Activated CD4-positive, alpha-beta T cell treated with anti-CD3 and anti-CD28 coated beads for 1 hour (primary cell): Measurements from ENCODE around the gene BCAR1.
"Not testable (repeated sequence)": the region's sequence is repeated elsewhere in the genome, so short reads cannot be mapped to it uniquely, and the experiment has no call there.

Source experiments
- DNase-seq: peaks from one replicate; pipeline ENCODE4 v3.0.0-alpha.2; 2020

BCAR1 gene

DNA sequence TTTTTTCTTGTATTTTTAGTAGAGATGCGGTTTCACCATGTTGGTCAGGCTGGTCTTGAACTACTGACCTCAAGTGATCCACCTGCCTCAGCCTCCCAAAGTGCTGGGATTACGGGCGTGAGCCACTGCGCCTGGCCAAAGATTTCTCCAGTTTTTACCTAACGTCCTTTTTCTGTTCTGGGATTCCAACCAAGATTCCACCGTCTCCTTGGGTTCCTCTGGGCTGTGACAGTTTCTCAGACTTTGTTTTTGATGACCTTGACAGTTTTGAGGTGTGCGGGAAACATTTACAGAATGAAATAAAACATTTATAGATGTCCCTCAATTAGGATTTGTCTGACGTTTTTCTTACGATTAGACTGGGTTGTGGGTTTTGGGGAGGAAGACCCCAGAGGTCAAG lies 17.9 kb upstream of the BCAR1 start:
- not testable (repeated sequence) for DNase-seq

DNA sequence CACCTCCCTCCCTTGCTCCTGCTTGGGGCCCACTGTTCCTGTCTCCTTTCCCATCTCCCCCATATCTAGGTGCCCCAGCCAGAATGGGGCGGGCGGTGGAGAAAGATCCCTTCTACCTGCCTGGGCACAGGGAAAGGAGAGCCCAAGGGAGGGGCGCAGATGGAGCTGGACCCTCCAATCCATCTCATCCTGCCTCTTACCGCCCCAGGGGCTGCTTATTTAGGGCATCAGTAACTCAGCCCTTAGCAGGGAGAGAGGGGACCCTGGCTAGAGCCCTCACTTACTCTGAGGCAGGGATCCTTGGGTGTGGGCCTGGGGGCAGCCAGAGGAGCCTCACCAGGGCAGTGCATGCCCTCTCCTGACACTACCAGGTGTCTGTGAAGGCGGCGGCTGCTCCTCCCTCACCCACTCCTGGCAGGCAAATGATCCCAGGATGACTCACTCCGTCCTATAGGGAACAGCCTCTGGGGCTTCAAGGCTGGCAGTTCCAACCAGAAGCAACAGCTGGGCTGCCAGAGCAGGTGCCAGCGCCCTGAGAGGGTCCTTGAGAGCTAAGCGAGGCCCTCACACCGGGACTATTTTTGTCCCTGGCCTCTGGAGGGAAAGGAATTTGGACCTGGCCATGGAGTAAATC lies 16.3 kb upstream of the BCAR1 start:
- no peak for DNase-seq

DNA sequence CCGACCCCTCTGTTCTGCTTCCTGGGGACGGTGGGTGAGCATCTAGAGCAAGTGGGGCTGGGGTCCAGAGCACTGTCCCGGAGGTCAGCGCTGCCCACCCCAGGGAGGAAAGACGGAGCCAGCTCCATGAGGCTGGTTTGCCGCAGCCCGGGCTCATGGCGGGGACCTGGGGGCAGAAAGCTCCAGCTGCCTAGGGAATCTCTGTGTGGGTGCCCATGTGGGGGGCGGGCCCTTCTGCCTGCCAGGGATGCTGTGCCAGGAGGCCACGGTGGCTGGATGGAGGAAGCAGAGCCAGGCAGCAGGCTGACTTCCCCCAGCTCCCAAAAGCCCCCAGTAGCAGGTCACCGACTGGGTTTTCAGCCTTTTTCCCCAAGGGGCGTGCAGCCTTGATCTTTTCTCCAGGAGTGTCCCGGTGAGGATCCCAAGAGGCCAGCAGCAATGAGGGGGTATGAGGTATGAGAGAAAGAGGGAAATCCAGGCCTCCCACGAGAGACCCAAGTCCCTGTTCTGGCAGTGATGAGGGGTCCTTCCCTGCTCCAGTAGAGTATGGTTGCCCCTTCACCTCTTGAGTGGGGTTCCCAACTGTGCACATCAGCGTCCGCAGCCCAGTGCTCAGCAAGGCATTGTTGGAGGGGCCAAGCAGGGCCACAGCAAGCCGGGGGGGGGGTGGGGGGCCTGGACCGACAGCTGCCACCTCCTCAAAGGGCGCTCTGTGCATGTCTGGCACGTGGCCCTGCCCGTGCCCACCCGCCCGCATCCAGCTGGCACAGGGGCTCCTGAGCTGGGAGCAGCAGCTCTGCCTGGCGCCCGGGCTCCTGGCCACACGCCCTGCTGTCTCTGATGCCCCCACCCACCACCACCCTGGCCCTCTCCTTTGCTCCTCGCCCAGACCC lies 15.6 kb upstream of the BCAR1 start:
- DNase-seq = no peak

DNA sequence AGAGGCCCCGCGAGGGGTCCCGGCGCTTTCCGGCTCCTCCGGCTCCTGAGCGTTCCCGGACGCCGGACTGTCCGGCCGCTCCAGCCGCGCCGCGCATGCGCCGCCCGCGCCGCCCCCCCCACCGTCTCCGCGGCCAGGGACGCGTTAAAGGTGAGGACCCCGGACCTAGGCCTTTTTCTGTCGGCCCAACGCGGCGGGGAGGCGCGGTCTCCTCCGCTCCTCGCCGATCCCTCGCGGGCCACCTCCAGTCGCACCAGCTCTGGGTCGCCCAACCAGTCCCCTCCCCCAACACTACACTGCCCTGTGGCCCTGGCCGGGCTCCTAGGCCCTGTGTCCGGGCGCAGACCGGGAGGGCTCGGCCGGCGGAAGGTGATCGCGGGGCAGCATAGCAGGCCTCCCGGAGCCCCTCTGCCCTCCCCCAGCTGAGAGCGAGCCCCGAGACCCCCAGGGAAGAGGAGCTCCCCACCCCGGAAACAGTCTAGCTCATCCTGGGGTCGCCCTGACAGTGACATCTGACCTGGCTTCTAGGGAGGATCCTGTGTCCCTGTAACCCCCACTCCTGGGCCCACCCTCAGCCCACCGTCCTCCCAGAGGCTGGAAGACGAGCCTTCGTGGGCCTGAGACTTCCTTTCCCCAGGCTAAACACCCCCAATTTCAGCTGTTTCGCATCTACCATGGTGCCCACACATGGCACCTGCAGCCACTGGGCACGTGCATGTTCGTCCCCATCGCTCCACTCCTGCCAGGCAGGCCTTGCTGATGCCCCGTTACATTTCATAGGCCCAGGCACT lies 14.7 kb upstream of the BCAR1 start:
- DNase-seq = no peak

DNA sequence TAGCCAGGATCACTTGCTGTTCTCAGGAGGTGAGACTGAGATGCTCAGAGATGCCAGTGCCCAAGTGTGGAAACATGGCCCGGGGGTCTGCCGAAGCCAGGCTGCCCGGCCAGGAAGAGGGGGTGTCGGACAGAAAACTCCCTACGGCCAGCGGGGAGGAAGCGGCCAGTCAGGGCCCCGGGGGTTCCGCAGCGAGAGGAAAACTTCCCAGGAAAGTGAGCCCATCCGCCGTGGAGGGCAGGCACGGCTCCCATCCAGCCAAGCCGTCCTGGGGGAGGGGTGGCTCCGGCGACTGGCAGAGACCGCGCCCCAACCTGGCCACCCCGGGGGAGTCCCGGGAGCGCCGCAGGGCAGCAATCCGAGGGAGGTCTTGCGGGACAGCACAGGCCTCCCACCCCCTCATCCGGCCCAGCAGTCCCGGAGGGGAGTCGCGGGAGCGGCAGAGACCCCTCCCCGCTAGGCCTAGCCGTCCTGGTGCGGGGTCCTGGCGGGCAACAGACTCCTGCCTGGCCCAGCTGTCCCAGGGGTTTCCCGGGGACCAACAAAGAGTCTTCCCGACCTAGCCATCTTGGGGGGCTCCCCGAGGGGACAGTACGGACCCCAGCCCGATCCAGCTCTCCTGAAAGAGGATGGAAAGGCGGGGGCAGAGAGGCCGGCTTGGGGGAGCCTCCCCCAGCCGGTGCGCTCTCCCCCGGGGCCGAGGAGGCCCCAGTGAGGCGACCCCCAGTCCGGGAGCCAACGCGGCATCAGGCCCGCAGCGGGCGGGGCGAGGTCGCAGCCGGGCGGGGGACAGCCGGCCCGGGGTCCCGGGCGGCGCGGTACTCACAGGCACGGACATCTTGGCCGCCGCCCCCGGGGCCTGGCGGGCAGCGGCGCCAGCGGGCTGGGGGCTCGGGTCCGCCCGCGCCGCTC lies 13.8 kb upstream of the BCAR1 start:
- no peak for DNase-seq

DNA sequence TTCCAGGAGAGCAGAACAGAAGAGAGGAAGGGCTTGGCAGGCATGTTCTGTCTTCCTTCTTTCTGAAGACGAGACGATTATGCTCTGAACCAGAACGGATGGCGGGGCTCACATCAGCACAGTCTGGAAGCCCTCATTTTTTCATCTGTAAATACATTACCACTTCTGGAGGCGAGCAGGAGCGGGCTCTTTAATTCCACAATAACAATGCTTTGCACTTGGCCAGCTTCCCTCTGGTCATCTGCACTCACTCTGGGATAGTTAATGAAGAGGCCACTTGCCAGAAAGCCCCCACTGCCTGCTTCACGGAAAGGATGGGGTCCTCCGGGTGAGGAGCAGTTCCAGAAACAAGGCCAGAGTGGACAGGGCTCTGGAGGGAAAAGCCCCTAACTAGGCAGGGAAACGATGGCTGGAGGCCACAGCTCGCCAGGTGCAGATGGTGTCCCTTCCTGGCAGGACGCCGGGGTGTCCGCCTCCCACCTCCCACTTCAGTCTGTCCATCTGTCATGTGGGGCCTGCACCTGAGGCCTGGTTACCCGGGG lies 13.1 kb upstream of the BCAR1 start:
- DNase-seq = no peak

DNA sequence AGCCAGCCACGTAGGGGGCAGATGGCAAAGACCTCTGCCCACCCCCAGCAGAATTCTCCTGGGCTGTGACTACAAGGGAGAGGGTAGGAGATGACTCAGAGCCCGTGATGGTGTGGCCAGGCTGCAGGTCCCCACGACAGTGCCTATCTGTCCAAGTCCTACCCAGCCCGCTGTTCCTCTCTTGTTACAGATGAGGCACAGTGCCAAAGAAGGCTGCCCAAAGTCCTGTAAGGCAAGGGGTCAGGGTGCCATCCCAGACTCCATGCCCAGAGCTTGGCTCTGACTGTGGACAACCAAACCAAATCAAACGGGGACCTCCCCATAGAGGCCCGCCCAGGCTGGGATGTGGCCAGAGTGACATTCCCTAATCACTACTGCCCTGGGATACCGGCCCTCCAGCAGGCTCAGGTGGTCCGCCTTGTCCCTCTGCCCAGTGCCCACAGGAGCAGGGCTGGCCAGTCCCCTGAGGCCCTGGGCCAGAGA lies 12.6 kb upstream of the BCAR1 start:
- DNase-seq = no peak

DNA sequence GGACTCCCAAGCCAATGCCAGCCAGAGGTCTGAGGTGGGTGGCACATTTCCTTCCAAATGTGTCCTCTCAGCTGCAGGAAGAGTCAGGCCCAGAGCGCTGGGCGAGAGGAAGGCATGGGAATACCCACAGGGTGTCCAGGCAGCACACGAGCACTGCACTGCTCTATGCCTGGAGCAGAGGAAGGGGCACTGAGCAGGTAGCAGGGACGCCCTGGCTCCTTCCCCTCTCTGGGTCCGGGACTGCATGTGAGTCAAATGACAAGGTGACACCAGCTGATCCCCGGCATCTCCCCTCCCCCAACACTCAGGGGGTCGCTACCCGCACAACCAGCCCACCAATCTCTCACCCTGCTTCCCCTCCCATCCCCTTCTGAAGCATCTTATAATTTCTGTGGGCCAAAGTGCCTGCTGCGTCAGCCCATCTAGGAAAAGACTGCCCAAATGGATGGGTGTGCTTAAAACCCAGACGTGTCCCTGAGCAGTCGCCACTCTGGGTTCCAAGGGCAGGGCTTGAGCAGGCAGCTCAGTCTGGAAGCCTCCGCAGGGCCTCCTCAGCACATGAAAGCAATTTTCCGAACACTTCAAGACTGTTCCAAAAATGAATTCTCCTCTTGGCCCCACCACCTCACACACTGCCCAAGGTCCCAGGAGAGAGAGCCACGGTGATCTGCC lies 12.0 kb upstream of the BCAR1 start:
- no peak for DNase-seq

DNA sequence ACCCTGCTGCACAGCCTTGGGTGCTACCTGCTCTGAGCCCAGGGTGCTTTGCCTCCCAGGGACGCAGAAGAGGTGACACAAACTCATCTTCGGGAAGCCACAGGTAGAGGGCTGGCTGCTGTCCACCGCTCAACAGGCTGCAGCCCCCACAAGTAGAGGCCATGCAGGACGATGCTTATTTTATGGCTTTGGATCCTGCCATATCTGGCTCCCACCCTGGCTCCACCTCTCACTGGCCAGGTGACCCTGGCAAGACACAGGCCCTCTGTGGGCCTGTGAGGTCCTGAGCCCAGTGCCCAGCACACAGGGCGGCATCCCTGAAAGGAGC lies 11.3 kb upstream of the BCAR1 start:
- DNase-seq = no peak

DNA sequence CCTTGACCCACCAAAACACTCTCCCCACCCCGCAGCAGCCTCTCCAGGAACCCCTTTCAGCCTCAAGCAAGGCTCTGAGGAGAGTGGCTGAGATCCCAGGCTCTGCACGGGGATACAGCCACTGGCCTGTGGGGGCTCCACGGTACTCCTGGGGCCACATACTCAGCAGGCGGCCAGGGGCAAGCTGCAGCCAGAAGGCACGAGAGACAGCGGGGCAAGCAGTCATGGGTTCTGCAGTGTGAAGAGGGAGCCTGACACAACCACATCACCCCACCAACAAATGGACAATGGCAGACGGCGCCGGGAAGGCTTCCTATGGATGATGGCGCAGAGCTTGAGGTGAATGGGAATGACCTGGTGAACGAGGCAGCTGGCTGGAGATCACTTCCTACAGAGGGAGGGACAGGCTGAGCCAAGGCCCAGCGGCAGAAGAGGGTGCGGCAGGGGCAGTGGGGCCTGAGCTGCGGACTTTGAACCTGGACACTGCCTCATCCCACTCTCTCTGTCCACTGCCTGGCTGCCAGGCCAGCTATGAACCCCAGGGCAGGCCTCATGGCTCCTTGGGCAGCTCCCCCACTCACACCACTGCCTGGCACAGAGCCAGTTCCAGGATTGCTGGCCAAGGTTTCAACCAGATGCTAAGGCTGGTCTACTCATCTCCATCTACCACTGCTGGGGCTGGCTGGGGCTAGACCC lies 10.8 kb upstream of the BCAR1 start:
- no peak for DNase-seq

DNA sequence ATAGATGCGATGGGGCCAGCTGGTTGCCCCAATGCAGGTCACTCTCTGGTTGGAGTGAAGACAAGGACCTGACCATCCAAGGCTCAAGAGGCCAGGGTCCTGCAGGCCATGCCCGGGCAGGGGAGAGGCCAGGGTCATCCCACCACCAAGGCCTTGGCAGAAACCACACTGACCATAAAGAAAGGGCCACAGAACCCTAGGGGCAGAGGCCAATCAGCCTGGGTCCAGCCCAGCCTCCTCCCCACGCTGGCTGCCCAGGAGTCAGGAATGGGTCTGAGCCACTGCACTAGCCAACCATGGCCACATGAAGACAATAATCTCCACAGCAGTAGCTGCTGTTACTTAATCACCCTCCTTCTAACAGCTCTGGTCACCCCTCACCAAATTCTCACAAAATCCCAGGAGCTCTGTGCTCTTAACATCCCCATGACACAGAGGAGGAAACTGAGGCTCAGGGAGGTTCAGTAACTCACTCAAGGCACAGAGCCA lies 10.2 kb upstream of the BCAR1 start:
- DNase-seq = no peak

DNA sequence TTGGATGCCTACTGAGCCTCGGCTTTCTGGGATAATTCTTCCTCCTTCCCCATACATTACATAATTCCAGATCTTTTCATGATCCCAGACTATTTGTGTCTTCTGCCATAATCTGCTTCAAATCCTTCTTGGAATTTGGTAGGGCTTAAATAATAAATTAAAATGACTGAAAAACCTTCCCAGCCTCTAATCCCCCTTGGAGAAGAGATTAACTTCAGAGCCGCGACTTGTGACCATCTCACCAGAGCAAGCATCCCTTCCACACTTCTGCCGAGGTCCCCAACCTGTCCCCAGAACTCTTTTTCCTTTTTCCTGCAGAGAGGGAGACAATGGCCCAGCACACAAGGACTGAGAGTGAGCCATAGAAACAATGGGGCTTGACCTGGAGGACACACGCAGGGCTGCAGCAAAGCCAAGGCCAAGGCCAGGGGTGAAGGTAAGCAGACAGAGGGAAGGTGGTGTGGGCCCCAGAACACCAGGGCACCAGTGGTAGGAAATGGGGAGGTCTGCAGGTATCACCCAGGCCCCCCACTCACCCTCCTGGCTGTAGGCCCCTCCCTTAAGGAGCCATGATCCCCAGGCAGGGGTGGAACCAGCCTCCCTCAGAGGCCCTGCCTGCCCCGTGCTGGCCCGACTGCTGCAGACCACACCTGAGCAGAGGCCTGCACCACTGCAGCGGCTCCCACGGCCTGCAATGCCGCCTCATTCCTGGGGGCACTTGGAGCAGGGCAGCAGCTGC lies 9.6 kb upstream of the BCAR1 start:
- DNase-seq = no peak

DNA sequence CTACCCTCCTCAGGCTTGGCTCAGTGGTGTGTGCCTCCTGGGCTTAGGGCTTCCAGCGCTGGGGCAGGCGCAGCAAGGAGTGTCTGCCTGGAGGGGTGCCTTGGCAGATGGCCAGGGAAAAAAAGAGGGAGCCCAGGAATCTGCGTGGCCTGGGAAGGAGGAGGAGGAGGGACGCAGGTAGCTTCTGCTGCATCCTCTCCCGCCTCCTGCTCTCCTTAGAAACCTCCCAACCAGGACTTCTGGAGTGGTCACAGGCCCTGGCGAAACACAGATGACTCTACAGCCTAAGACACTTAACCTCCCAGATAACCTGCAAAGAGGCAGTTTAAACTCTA lies 7.3 kb upstream of the BCAR1 start:
- DNase-seq = no peak

DNA sequence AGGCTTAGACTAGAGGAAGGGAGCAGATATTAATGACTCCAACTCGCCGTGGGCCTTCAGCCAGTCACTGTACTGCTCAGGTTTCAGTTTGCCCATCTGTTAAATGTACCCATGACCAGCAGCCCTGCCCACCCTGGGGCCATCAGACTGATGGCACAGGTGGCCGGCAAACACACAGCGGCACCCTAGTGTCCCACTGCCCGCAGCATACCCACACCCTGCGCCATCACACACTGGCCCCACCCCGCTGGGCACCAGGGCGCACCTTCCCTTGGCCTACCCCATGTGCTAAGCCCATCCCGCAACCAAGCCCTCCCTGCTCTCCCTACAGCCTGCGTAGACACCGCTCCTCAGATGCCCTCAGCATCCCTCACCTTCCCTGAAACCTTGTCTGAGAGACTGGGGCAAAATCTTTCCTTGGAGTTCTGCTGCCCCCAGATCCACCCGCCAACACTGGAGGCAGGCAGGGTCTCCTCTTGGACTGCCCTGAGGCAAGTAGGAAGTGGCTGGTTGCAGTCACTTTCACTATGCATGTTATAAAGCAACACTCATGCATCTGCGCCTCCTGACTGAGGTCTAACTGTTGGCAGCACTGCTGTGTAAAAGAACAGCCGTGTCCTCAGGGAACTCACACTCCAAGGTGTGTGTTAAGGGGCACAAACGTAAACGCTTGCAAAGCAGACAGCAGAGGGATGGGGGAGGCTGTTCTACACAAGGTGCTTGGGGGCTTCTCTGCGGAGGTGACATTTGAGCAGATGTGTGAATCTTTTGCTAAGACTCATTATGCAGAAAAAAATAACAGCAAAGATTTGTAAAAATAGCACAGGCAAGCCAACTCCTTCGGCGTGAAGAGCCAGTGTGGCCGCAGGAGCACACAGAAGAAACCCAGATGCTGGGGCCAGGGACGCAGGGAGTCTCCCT lies 6.7 kb upstream of the BCAR1 start:
- no peak for DNase-seq

DNA sequence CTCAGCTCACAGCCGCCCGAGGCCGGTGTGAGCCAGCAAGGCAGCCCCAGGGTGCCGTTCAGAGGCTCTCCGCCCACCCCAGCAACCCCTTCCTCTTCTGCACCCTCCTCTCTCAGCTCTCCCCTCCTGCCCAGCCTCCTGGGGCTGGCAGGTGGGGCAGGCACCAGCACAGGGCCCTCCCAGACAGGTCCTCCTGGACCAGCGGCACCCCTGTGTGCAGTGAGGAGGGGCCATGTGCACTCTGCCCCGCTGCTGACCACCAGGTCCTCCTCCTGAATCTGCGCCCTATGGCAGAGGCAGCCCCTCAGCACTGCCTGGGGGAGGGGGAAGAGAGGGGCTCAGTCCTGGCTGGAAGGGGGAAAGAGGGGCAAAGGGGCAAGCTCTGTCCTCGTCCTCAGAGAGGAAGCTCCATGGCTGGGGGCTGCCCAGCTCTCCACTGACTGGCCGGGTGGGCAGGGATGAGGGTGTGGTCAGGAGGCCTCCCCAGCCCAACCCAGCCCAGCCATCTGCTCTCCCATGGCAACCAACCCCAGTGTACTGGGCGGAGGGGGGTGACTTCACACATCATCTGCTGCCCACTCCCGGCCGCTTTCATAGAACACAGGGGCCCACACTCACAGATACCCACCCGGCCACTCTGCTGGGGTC lies 5.4 kb upstream of the BCAR1 start:
- DNase-seq = no peak

DNA sequence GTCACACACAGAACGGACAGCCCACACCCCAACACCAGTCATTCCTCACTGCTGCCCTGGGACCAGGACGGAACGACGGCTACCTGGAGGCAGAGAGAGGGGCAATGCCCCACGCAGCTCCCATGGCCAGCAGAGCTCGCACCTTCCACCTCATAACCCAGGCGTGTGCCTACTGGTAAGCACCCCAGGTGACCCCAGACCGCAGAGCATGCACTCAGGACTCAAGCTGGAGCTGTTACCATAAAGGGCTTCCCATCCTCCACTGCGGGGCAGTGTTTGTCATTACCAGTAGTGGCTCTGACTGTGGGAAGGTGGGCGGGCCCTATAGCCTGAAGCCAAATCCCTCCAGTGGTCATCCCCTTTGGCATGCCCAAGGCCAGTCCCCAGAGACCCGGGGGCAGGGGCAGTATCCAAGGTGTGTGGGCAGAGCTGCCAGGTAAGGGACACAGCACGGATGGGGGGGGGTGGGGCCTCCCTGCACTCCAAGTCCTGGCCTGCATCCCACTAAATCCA lies 4.7 kb upstream of the BCAR1 start:
- no peak for DNase-seq

DNA sequence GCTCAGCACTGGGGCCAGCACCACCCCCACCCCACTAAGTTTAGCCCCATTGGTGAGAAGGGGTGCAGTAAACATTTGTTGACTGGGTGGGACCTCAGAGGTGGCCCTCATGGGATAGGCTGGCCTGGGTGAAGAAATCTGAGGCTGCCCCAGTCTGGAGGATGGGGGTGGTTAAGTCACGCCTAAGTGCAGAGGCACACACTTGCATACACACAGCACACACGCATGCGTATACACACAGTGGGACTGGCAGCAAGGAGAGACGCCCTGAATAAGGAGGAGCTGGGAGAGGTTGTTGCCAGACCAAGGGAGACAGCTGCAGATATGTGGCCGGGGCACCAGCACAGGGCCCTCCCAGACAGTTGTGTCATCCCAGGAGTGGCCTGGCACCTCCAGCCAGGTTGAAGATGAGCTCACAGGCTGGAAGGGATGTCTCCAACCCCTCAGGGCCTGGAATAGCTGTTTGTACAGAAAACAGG lies 3.0 kb upstream of the BCAR1 start:
- DNase-seq = no peak
